Panc1 (cell line): Measurements from ENCODE around the gene ITPA. TPM values are rescaled to one million over a fixed set of nuclear protein-coding genes. Genes with fewer than 3 reads are reported as not detected.

Experiments used
- ATAC-seq: fragments of 200-7000 bp; cut with Tn5 transposase; 2 replicates; pipeline ENCODE4 v1.9.1; 2020; ENCODE audit warnings: mild to moderate bottlenecking, moderate library complexity
- BruUV-seq: library from RNA; stranded (reverse); fragments of 400-500 nt; replicated peaks from 2 replicates; lab custom pipeline; 2021; lab: Mats Ljungman, UMichigan
- CTCF ChIA-PET: fragments of 300-600 bp; sonication (Branson Sonifier 250); formaldehyde crosslinking; loops from one replicate; lab custom pipeline; 2022; ENCODE audit warnings: antibody characterized with exemption; lab: Charles Lee
- POLR2A ChIA-PET: fragments of 300-600 bp; sonication (Branson Sonifier 250); formaldehyde crosslinking; loops from one replicate; lab custom pipeline; 2022; ENCODE audit warnings: antibody characterized with exemption; lab: Charles Lee
- DNase-seq: peaks from one replicate; pipeline ENCODE4 v3.0.0-alpha.2; 2010; ENCODE audit warnings: low read depth, low spot score
- H3K27ac ChIP-seq: 2 replicates; pipeline ENCODE4 v1.5.1; 2011; ENCODE audit warnings: mild to moderate bottlenecking, low read length, inconsistent platforms
- H3K27me3 ChIP-seq: fragments of 200-500 bp; sonication (Bioruptor generic); 2 replicates; pipeline ENCODE4 v1.6.0; 2014; ENCODE audit warnings: low read length, inconsistent platforms; ENCODE audit not compliant: control insufficient read depth, insufficient read depth
- H3K36me3 ChIP-seq: fragments of 200-500 bp; sonication (Bioruptor generic); 2 replicates; pipeline ENCODE4 v1.5.1; 2014; ENCODE audit warnings: inconsistent platforms, mild to moderate bottlenecking, low read length, moderate library complexity; ENCODE audit not compliant: control insufficient read depth, insufficient read depth
- H3K4me1 ChIP-seq: 2 replicates; pipeline ENCODE4 v1.5.1; 2011; ENCODE audit warnings: inconsistent platforms, mild to moderate bottlenecking, low read length, moderate library complexity; ENCODE audit not compliant: control insufficient read depth, insufficient read depth
- H3K4me3 ChIP-seq, 2 experiments: 2 replicates each; pipeline ENCODE4 v1.5.1; 2011 to 2012; ENCODE audit warnings: low read depth in 2 of 2, low read length in 2 of 2, mild to moderate bottlenecking in 2 of 2, inconsistent platforms in 1 of 2, moderate library complexity in 1 of 2
- H3K9me3 ChIP-seq: fragments of 200-500 bp; sonication (Bioruptor generic); 2 replicates; pipeline ENCODE4 v1.5.1; 2014; ENCODE audit warnings: low read depth, mild to moderate bottlenecking, inconsistent platforms, low read length, moderate library complexity; ENCODE audit not compliant: control insufficient read depth, insufficient read depth
- CTCF ChIP-seq: fragments of 450-650 bp; IDR thresholded peaks from 2 replicates; pipeline ENCODE4 v1.5.1; 2017; ENCODE audit warnings: mild to moderate bottlenecking
- POLR2AphosphoS5 ChIP-seq: IDR thresholded peaks from 2 replicates; pipeline ENCODE4 v1.6.1; 2012; ENCODE audit warnings: mild to moderate bottlenecking, low read depth, low read length, moderate library complexity
- REST ChIP-seq, 2 experiments: IDR thresholded peaks; 2 replicates each; pipeline ENCODE4 v1.6.1; 2011 to 2012; ENCODE audit warnings: low read depth in 2 of 2, control low read depth in 1 of 2, low read length in 1 of 2, mild to moderate bottlenecking in 1 of 2, moderate library complexity in 1 of 2; ENCODE audit not compliant: insufficient read depth in 1 of 2
- SIN3A ChIP-seq: IDR thresholded peaks from 2 replicates; pipeline ENCODE4 v1.6.1; 2012; ENCODE audit warnings: low read depth, mild to moderate bottlenecking, low read length, moderate library complexity, borderline replicate concordance; ENCODE audit not compliant: insufficient read depth
- TCF7L2 ChIP-seq: IDR thresholded peaks from 2 replicates; pipeline ENCODE4 v1.6.1; 2011; ENCODE audit warnings: mild to moderate bottlenecking, low read depth, low read length, inconsistent platforms
- in situ Hi-C: cut with HindIII; loops from 2 replicates; pipeline ENCODE4 v1.10.0; 2016; ENCODE audit warnings: low sequenced_read_pairs, low pct_unique_long_range_greater_than_20kb
- intact Hi-C: fragments of 100-400 bp; cut with micrococcal nuclease; formaldehyde crosslinking; loops from one replicate; pipeline ENCODE4 v1.10.0; 2022; ENCODE audit not compliant: unreplicated experiment
- total RNA-seq: library from RNA; stranded (reverse); gene quantifications from one replicate; pipeline ENCODE4 v1.2.1, GENCODE V29; 2021; ENCODE audit not compliant: unreplicated experiment

Gene ITPA
- total RNA-seq, 1 experiment from 2014 or later, result 107 TPM

GRCh38 chr20:3262566-3262965, 53.3 kb downstream of the ITPA start:
- POLR2A ChIA-PET, result no interaction called here
- no peaks in the 10 kb centered on the region for H3K36me3 ChIP-seq
- TF ChIP-seq POLR2AphosphoS5, result no peak
- no peak for TF ChIP-seq REST (IDR thresholded peaks at IDR 0.05; ENCODE audit: insufficient read depth in 1 of 2, low read depth in 2 of 2, low read length in 1 of 2)
- TF ChIP-seq TCF7L2, result no peak
- TF ChIP-seq CTCF, result no peak
- no peak for TF ChIP-seq SIN3A
- ATAC-seq (no peak), DNase-seq (no peak)
- no peaks in the 10 kb centered on the region for H3K9me3 ChIP-seq
- in situ Hi-C loops (no loop called here), intact Hi-C loops (no loop called here)
- H3K27me3 ChIP-seq, result no peaks in the 10 kb centered on the region
- H3K4me1 ChIP-seq, result no peaks in the 10 kb centered on the region
- H3K4me3 ChIP-seq, result no peak overlapping the region
- CTCF ChIA-PET, result interaction anchor here (0.7 kb wide), 1 partner anchor 46 kb away, joined by 7 read pairs; no protein-coding TSS in a partner anchor
- BruUV-seq, result TSS peak; percentile 13
- H3K27ac ChIP-seq, result no peak overlapping the region

- in situ Hi-C loops (no loop called here), intact Hi-C loops (no loop called here)
- ATAC-seq, result no peak
- TF ChIP-seq TCF7L2 (no peak), SIN3A (no peak), REST (IDR thresholded peaks at IDR 0.05; ENCODE audit: insufficient read depth in 1 of 2, low read depth in 2 of 2, low read length in 1 of 2) (no peak), POLR2AphosphoS5 (no peak), CTCF (no peak)
- Histone ChIP-seq H3K27ac (no peak overlapping the region), H3K4me3 (no peak overlapping the region), H3K4me1 (no peaks in the 10 kb centered on the region), H3K27me3 (no peaks in the 10 kb centered on the region), H3K9me3 (no peaks in the 10 kb centered on the region), H3K36me3 (no peaks in the 10 kb centered on the region)
- CTCF ChIA-PET, result no interaction called here
- no peak for DNase-seq
- POLR2A ChIA-PET, result interaction anchor here (0.7 kb wide), 1 partner anchor 22 kb away, joined by 4 read pairs; no protein-coding TSS in a partner anchor
- BruUV-seq, result no TSS peak
Observed at GRCh38 chr20:3270051-3270450, 60.8 kb downstream of the ITPA start.
